Right atrium auricular region (tissue), 2 donors: ENCODE data around the gene DDX53. TPM values are rescaled to one million over a fixed set of nuclear protein-coding genes. Genes with fewer than 3 reads are reported as not detected.

Source experiments
- DNase-seq: peaks from one replicate; pipeline ENCODE4 v3.0.0-alpha.2; 2019; ENCODE audit warnings: low spot score
- H3K27ac ChIP-seq, 2 donors: fragments of 200-600 bp; sonication (generic); 1 replicate in 1 of 2; 2 replicates in 1 of 2; pipeline ENCODE4 v1.5.1; 2016 to 2019
- H3K27me3 ChIP-seq, 2 donors: fragments of 200-600 bp; sonication (generic); one replicate each; pipeline versions ENCODE4 v1.5.1 to v1.6.0; 2017 to 2019
- H3K36me3 ChIP-seq: fragments of 200-600 bp; sonication (generic); one replicate; pipeline ENCODE4 v1.5.1; 2016
- H3K4me1 ChIP-seq, 2 donors: fragments of 200-600 bp; sonication (generic); one replicate each; pipeline versions ENCODE4 v1.5.1 to v1.6.0; 2017 to 2019
- H3K4me3 ChIP-seq, 2 donors: fragments of 200-600 bp; sonication (generic); 1 replicate in 1 of 2; 2 replicates in 1 of 2; pipeline ENCODE4 v1.5.1; 2017 to 2019; ENCODE audit warnings: mild to moderate bottlenecking in 1 of 2, moderate library complexity in 1 of 2
- H3K9me3 ChIP-seq, 2 donors: fragments of 200-600 bp; sonication (generic); one replicate each; pipeline ENCODE4 v1.5.1; 2019
- total RNA-seq, 2 donors: library from RNA; depleted of rRNA; stranded (reverse); fragments of >200 nt; gene quantifications; one replicate each; pipeline ENCODE4 v1.1.0, GENCODE V29; 2016
- TF ChIP-seq, protein P1 (sequence below), 2 donors: fragments of 200-600 bp; sonication (generic); IDR thresholded peaks; one replicate each; pipeline ENCODE4 v1.5.1; 2019; ENCODE audit warnings: antibody characterized with exemption in 2 of 2

DDX53 gene
- total RNA-seq, 2 donors from 2014 or later: not detected

DNA sequence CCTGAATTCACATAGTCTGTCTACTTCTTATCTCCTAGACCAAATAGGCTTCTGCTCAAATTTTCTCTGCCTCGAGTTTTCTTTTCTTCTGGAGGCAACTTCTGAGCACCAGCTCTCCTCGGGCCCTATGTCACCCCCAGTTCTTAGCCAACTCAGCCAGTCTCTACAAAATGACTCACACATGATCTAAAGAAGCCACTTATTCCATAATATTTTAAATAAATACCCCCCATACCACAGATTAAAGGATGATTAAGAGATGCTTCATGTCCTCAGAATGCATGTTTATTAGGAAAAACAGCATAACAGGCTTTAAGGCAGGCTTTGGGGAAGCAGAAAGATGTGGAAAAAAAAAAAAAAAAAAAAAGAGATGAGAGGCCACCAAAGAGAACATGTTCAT, 36.6 kb upstream of the DDX53 start:
- no peaks in the 10 kb centered on the region for H3K9me3 ChIP-seq
- no peak overlapping the region for H3K4me3 ChIP-seq
- H3K36me3 ChIP-seq: no peaks in the 10 kb centered on the region
- no peaks in the 10 kb centered on the region for H3K27me3 ChIP-seq
- H3K27ac ChIP-seq: no peak overlapping the region
- H3K4me1 ChIP-seq: no peaks in the 10 kb centered on the region
- no peak for DNase-seq
- TF ChIP-seq, protein P1, sequence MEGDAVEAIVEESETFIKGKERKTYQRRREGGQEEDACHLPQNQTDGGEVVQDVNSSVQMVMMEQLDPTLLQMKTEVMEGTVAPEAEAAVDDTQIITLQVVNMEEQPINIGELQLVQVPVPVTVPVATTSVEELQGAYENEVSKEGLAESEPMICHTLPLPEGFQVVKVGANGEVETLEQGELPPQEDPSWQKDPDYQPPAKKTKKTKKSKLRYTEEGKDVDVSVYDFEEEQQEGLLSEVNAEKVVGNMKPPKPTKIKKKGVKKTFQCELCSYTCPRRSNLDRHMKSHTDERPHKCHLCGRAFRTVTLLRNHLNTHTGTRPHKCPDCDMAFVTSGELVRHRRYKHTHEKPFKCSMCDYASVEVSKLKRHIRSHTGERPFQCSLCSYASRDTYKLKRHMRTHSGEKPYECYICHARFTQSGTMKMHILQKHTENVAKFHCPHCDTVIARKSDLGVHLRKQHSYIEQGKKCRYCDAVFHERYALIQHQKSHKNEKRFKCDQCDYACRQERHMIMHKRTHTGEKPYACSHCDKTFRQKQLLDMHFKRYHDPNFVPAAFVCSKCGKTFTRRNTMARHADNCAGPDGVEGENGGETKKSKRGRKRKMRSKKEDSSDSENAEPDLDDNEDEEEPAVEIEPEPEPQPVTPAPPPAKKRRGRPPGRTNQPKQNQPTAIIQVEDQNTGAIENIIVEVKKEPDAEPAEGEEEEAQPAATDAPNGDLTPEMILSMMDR (IDR thresholded peaks at IDR 0.05): no peak

DNA sequence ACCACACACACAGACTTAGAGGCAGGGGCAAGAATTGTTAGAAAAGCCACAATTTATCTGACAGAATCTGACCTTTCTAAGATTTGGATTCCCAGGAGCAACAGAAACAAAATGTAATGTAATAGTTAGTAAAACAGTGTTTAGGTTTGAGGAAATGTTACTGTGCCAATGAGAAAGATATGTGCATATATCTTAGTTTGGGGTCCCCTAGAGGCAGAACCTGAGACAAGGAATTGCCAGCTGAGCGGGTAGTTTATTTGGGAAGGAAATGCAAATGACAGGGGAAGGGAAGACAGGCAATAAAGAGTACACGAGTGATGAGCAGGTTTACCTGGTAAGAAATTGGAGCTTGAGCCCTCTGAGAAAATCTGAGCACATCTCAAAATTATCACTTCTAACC, 31.3 kb upstream of the DDX53 start:
- H3K27me3 ChIP-seq: no peaks in the 10 kb centered on the region
- H3K4me3 ChIP-seq: no peak overlapping the region
- no peaks in the 10 kb centered on the region for H3K36me3 ChIP-seq
- no peaks in the 10 kb centered on the region for H3K9me3 ChIP-seq
- H3K27ac ChIP-seq: no peak overlapping the region
- H3K4me1 ChIP-seq: no peaks in the 10 kb centered on the region
- no peak for DNase-seq
- TF ChIP-seq, protein P1 (IDR thresholded peaks at IDR 0.05): no peak

DNA sequence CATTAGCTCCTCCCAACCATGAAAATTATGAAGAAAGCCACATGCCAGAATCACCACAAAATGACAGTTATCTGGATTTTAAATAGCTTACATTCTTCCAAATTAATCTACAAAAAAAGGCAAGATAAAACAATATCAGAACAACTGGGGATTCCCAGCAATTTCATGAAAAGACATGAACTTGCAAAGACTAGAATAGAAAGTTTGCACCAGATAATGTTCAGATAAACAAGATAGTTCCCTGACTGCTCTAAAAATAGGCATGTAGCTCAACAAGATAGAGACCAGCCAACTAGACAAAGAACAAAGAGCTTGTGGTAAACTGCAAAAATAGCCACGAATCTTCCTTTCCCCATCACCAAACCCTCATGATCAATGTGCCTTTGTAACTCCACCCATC, 30.3 kb upstream of the DDX53 start:
- Histone ChIP-seq H3K4me1 (no peaks in the 10 kb centered on the region), H3K27me3 (no peaks in the 10 kb centered on the region), H3K27ac (peak overlapping the region in 1 of 2 donors; percentile 23), H3K36me3 (no peaks in the 10 kb centered on the region), H3K9me3 (no peaks in the 10 kb centered on the region), H3K4me3 (no peak overlapping the region)
- TF ChIP-seq, protein P1 (IDR thresholded peaks at IDR 0.05): no peak
- no peak for DNase-seq

DNA sequence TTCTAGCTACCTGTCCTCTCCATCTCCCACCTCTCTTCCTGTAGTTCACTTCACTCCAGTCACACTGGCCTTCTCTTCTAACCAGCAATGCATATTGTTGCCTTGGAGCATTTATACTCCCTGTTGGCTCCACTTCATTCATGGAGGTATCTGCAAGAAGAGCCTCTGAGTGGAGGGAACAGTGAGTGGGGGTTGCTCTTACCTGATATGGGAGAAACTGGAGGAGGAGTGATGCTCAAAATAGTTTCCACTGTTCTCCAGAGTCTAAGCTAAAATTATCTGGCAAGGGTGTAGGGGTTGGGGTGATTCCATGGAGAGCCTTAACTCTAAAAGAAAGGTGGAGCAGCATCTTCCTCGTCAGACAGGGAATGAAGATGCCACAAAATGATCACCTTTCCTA, 28.9 kb upstream of the DDX53 start:
- no peak overlapping the region for H3K27ac ChIP-seq
- H3K36me3 ChIP-seq: no peaks in the 10 kb centered on the region
- TF ChIP-seq, protein P1 (IDR thresholded peaks at IDR 0.05): no peak
- H3K4me1 ChIP-seq: no peaks in the 10 kb centered on the region
- H3K4me3 ChIP-seq: no peak overlapping the region
- no peaks in the 10 kb centered on the region for H3K9me3 ChIP-seq
- H3K27me3 ChIP-seq: no peaks in the 10 kb centered on the region
- DNase-seq: no peak

DNA sequence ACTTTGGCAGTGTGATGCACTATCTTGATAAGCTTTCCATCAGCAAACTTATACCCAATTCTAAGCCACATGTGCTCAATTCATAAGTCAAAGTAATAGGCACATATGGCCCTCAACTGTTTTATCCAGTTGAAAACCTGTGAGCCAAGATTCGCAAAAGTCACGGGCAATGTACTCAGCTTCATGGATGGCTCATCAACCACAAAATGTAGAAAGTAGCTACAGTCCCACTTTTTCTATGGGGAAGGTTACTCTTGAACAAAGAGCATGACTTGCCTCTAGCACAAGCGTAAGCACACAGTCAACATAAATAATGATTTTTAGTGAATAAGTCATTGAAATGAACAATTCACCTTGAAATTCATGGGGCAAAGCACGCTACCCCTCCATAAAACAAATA, 25.1 kb upstream of the DDX53 start:
- H3K27ac ChIP-seq: no peak overlapping the region
- H3K4me3 ChIP-seq: no peak overlapping the region
- TF ChIP-seq, protein P1 (IDR thresholded peaks at IDR 0.05): no peak
- no peaks in the 10 kb centered on the region for H3K36me3 ChIP-seq
- DNase-seq: no peak
- no peaks in the 10 kb centered on the region for H3K4me1 ChIP-seq
- H3K9me3 ChIP-seq: no peaks in the 10 kb centered on the region
- H3K27me3 ChIP-seq: no peaks in the 10 kb centered on the region

DNA sequence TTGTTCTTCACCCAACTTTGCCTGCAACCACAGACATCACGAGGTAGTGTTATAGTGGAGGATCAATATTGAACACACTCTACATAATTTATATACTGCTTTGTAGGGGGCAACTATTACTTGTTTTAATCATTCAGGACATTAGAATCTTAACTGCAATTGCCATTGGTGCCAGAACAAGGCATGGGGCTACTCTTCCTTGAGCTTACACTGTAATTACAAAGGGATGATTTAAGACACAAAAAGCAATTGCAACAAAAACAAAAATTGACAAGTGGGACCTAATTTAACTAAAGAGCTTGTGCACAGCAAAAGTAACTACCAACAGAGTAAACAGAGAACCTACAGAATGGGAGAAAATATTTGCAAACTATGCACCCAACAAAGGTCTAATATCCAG, 24.0 kb upstream of the DDX53 start:
- H3K9me3 ChIP-seq: no peaks in the 10 kb centered on the region
- no peak for DNase-seq
- TF ChIP-seq, protein P1 (IDR thresholded peaks at IDR 0.05): no peak
- H3K4me1 ChIP-seq: no peaks in the 10 kb centered on the region
- no peaks in the 10 kb centered on the region for H3K36me3 ChIP-seq
- H3K4me3 ChIP-seq: no peak overlapping the region
- H3K27ac ChIP-seq: no peak overlapping the region
- no peaks in the 10 kb centered on the region for H3K27me3 ChIP-seq
